Measurements from ENCODE around the gene SURF1. TPM values are rescaled to one million over a fixed set of nuclear protein-coding genes. Genes with fewer than 3 reads are reported as not detected.
A peak's percentile ranks its signal among the peaks of the same experiment; 100 is the strongest.

Gene SURF1
- total and polyA plus RNA-seq, 9 of the 15 experiments (the other 6 are each of a cell fraction or from before 2014, with no cell fraction given), result 16.1 to 31.3 (median 20.9) TPM

DNA sequence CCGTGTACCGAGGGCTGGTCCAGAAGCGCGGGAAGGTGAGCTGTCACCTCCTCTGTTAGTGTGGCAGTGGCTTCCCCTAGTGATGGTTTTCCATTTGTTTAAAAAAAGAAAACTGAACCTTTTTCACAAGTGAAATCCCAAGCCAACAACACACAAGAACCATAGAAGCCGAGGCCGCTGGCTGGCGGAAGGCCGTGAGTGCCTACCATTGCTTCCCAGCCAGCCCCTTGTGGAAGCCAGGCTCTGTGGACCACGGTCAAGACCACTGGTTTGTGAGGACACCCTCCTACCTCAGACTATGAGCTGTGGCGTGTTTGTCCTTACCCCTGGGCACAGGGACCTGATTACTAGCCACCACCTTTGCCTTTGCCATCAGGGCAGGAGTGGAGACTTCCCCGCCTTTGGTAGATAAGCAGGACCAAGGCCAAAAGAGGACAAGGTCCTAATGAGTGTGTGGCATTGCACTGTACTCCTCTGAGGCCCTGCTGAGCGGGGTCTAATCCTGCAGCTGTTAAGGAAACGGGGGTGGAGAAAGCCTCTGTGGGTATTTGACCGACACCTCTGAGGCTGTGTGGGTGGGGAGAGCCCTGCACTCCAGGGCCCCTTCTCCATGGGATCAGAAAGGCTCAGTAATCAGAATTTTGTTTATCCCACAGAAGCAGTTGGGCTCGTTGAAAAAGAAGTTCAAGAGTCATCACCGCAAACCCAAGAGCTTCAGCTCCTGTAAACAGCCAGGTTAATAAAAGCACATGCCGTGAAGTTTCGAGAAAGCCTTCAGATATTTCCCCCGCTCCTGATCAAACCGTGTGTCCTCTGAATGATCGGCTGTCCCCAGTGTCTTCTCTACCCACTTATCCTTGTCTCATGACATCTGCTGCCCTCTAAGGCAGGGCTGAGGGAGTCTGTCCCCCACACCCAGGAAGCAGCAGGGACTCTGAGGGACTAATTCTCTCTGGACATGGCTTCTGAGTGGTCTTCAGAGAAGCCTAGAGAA is 4.4 kb upstream of the SURF1 start (continued):
- TF ChIP-seq NFYB (IDR thresholded peaks at IDR 0.05; ENCODE audit: extremely low read depth, insufficient read length), result no peak
- TF ChIP-seq HMBOX1 (IDR thresholded peaks at IDR 0.05), result no peak
- TF ChIP-seq ZNF507 (tag; conservative IDR thresholded peaks at IDR 0.05), result no peak
- TF ChIP-seq POLR2B (IDR thresholded peaks at IDR 0.05; ENCODE audit: low read depth, partially characterized antibody), result peak; percentile 30
- TF ChIP-seq, protein P1, sequence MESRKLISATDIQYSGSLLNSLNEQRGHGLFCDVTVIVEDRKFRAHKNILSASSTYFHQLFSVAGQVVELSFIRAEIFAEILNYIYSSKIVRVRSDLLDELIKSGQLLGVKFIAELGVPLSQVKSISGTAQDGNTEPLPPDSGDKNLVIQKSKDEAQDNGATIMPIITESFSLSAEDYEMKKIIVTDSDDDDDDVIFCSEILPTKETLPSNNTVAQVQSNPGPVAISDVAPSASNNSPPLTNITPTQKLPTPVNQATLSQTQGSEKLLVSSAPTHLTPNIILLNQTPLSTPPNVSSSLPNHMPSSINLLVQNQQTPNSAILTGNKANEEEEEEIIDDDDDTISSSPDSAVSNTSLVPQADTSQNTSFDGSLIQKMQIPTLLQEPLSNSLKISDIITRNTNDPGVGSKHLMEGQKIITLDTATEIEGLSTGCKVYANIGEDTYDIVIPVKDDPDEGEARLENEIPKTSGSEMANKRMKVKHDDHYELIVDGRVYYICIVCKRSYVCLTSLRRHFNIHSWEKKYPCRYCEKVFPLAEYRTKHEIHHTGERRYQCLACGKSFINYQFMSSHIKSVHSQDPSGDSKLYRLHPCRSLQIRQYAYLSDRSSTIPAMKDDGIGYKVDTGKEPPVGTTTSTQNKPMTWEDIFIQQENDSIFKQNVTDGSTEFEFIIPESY (CRISPR knock-in tag; IDR thresholded peaks at IDR 0.05), result 0 out of 2 replicates have a peak, but pooled peaks have one; percentile 39
- no peak for TF ChIP-seq KLF6 (CRISPR knock-in tag; IDR thresholded peaks at IDR 0.05; ENCODE audit: borderline replicate concordance)
- TF ChIP-seq BHLHE40 (IDR thresholded peaks at IDR 0.05; ENCODE audit: low read length), result no peak
- no peak for TF ChIP-seq ZNF184 (CRISPR knock-in tag; IDR thresholded peaks at IDR 0.05)
- TF ChIP-seq ZNF217 (CRISPR knock-in tag; IDR thresholded peaks at IDR 0.05), result no peak
- TF ChIP-seq COPS2 (conservative IDR thresholded peaks at IDR 0.05), result no peak
- no peak for TF ChIP-seq BMI1 (IDR thresholded peaks at IDR 0.05; ENCODE audit: low read length)
- TF ChIP-seq, protein P2, sequence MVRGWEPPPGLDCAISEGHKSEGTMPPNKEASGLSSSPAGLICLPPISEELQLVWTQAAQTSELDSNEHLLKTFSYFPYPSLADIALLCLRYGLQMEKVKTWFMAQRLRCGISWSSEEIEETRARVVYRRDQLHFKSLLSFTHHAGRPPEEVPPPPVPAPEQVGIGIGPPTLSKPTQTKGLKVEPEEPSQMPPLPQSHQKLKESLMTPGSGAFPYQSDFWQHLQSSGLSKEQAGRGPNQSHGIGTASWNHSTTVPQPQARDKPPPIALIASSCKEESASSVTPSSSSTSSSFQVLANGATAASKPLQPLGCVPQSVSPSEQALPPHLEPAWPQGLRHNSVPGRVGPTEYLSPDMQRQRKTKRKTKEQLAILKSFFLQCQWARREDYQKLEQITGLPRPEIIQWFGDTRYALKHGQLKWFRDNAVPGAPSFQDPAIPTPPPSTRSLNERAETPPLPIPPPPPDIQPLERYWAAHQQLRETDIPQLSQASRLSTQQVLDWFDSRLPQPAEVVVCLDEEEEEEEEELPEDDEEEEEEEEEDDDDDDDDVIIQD (CRISPR knock-in tag; IDR thresholded peaks at IDR 0.05), result no peak
- no peak for TF ChIP-seq SMAD3 (CRISPR knock-in tag; conservative IDR thresholded peaks at IDR 0.05)
- no peak for TF ChIP-seq STAT5B (CRISPR knock-in tag; IDR thresholded peaks at IDR 0.05)
- no peak for TF ChIP-seq KDM5B (IDR thresholded peaks at IDR 0.05; ENCODE audit: insufficient replicate concordance, low read depth, low read length)
- TF ChIP-seq XRCC3 (IDR thresholded peaks at IDR 0.05), result no peak
- TF ChIP-seq, protein P3, sequence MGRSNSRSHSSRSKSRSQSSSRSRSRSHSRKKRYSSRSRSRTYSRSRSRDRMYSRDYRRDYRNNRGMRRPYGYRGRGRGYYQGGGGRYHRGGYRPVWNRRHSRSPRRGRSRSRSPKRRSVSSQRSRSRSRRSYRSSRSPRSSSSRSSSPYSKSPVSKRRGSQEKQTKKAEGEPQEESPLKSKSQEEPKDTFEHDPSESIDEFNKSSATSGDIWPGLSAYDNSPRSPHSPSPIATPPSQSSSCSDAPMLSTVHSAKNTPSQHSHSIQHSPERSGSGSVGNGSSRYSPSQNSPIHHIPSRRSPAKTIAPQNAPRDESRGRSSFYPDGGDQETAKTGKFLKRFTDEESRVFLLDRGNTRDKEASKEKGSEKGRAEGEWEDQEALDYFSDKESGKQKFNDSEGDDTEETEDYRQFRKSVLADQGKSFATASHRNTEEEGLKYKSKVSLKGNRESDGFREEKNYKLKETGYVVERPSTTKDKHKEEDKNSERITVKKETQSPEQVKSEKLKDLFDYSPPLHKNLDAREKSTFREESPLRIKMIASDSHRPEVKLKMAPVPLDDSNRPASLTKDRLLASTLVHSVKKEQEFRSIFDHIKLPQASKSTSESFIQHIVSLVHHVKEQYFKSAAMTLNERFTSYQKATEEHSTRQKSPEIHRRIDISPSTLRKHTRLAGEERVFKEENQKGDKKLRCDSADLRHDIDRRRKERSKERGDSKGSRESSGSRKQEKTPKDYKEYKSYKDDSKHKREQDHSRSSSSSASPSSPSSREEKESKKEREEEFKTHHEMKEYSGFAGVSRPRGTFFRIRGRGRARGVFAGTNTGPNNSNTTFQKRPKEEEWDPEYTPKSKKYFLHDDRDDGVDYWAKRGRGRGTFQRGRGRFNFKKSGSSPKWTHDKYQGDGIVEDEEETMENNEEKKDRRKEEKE (IDR thresholded peaks at IDR 0.05; ENCODE audit: borderline replicate concordance in 1 of 2, control insufficient read depth in 1 of 2, low read depth in 2 of 2, low read length in 1 of 2), result 0 out of 4 replicates have a peak, but pooled peaks of 1 of the 2 experiments have one; percentile 31
- TF ChIP-seq SUPT5H (IDR thresholded peaks at IDR 0.05), result peak; percentile 61
- no peak for TF ChIP-seq ZNF75A (CRISPR knock-in tag; IDR thresholded peaks at IDR 0.05)
- TF ChIP-seq ASH1L (IDR thresholded peaks at IDR 0.05; ENCODE audit: borderline replicate concordance, low read depth, partially characterized antibody), result no peak
